Prostate gland (tissue), 2 donors: ENCODE results near the gene NUDT8. TPM values are rescaled to one million over a fixed set of nuclear protein-coding genes. Genes with fewer than 3 reads are reported as not detected.

Experiments used
- DNase-seq: peaks from one replicate; pipeline ENCODE4 v3.0.0-alpha.2; 2019; ENCODE audit warnings: low spot score
- H3K27ac ChIP-seq, 2 donors: fragments of 200-600 bp; sonication (generic); 2 replicates each; pipeline ENCODE4 v1.5.1; 2017 to 2019
- H3K27me3 ChIP-seq: fragments of 200-600 bp; sonication (generic); replicated peaks from 2 replicates; pipeline ENCODE4 v1.5.1; 2019; ENCODE audit not compliant: insufficient read depth
- H3K36me3 ChIP-seq, 2 donors: fragments of 200-600 bp; sonication (generic); 1 replicate in 1 of 2; 2 replicates in 1 of 2; pipeline versions ENCODE4 v1.5.1 to v1.8.1; 2017 to 2019
- H3K4me1 ChIP-seq: fragments of 200-600 bp; sonication (generic); replicated peaks from 2 replicates; pipeline ENCODE4 v1.5.1; 2019
- H3K4me3 ChIP-seq, 2 donors: fragments of 200-600 bp; sonication (generic); 2 replicates each; pipeline ENCODE4 v1.5.1; 2017 to 2019
- H3K9me3 ChIP-seq: fragments of 200-600 bp; sonication (generic); 2 replicates; pipeline ENCODE4 v1.5.1; 2017
- CTCF ChIP-seq, 4 experiments: fragments of 200-600 bp in 2 of 4; fragments of 450-650 bp in 2 of 4; sonication (generic) in 2 of 4; IDR thresholded peaks; 1 replicate in 3 of 4; 2 replicates in 1 of 4; pipeline ENCODE4 v1.5.1; 2016 to 2019; ENCODE audit warnings: antibody characterized with exemption in 4 of 4, mild to moderate bottlenecking in 2 of 4, moderate library complexity in 2 of 4
- POLR2A ChIP-seq: fragments of 450-650 bp; IDR thresholded peaks from one replicate; pipeline ENCODE4 v1.6.1; 2016; ENCODE audit warnings: antibody characterized with exemption, mild to moderate bottlenecking
- POLR2AphosphoS5 ChIP-seq: sonication (generic); formaldehyde crosslinking; IDR thresholded peaks from one replicate; pipeline ENCODE4 v1.6.1; 2017; ENCODE audit warnings: antibody characterized with exemption
- WGBS: methylation state at CpG from one replicate; pipeline ENCODE4 v1.1.5; 2018; 5-methylcytosine and 5-hydroxymethylcytosine counted together
- intact Hi-C: fragments of 100-400 bp; cut with DNase I; formaldehyde crosslinking; loops from one replicate; pipeline ENCODE4 v1.14.2; 2022
- total RNA-seq, 2 donors: library from RNA; depleted of rRNA; stranded (reverse); fragments of >200 nt; gene quantifications; one replicate each; pipeline ENCODE4 v1.1.0, GENCODE V29; 2016

NUDT8 gene
- total RNA-seq, 2 donors from 2014 or later: 7.2 to 29.2 TPM

GRCh38 chr11:67666676-67667489, 37.1 kb upstream of the NUDT8 start:
- Histone ChIP-seq H3K4me1 (no peaks in the 10 kb centered on the region), H3K4me3 (no peak overlapping the region), H3K27ac (no peak overlapping the region), H3K36me3 (no peaks in the 10 kb centered on the region), H3K27me3 (no peaks in the 10 kb centered on the region), H3K9me3 (no peaks in the 10 kb centered on the region)
- intact Hi-C loops: no loop called here
- DNase-seq: no peak
- WGBS: 74% methylated on average over 18 of the region's 20 CpGs
- TF ChIP-seq POLR2AphosphoS5: no peak
- no peak for TF ChIP-seq CTCF (IDR thresholded peaks at IDR 0.05)
- no peak for TF ChIP-seq POLR2A

DNA sequence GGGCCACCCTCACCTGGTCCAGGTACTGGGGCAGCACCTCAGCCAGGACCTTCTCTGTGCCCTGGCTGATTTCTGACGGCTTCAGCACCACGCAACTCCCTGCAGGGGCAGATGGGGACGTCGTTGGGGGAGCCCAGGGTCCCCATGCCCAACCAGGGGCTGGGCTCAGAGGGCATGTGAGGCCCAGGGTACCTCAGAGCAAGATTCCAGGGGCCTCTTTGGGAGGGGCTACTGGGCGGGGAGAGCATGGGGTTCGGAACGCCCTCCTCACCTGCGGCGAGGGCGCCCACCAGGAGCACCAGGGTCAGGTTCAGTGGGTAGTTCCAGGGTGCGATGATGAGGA, 36.5 kb upstream of the NUDT8 start:
- intact Hi-C loops: no loop called here
- no peaks in the 10 kb centered on the region for H3K9me3 ChIP-seq
- no peaks in the 10 kb centered on the region for H3K4me1 ChIP-seq
- 81% methylated on average over 11 of the region's 11 CpGs for WGBS
- H3K36me3 ChIP-seq: no peaks in the 10 kb centered on the region
- no peaks in the 10 kb centered on the region for H3K27me3 ChIP-seq
- no peak for DNase-seq
- no peak overlapping the region for H3K27ac ChIP-seq
- TF ChIP-seq CTCF (IDR thresholded peaks at IDR 0.05) (no peak), POLR2A (no peak), POLR2AphosphoS5 (no peak)
- H3K4me3 ChIP-seq: no peak overlapping the region

DNA sequence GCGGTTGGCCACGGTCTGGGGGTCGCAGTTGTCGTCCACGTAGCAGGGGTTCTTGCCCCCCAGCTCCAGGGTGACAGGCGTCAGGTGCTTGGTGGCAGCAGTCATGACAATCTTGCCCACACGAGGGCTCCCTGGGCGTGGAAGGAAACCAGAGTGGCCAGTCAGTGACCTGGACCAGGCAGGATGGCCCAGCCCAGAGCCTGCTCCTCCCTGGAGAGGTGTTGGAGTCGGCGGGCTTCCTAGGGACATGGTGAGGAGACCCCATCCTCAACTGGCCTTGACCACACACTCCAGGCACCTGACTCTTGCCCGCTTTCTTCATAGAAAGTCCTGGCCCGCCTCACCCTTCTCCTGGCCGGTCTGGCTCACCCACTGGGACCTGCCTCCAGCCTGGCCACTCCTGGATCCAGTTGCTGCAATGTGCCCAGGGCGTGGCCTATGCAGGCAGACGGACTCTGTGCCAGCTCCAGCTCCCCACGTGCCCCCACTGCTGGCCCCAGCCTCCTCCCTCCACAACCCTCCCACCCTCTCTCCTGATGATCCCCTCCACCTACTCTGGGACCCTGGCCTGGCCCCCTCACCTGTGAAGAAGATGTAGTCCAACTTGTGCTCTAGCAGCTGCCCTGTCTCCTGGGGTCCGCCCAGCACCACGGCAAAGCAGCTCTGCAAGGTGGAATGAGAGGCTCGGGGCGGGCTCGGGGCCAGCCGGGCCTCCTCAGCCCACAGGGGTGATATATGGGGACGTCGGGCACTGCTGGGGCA, 36.0 kb upstream of the NUDT8 start:
- no peaks in the 10 kb centered on the region for H3K4me1 ChIP-seq
- no peaks in the 10 kb centered on the region for H3K9me3 ChIP-seq
- H3K4me3 ChIP-seq: no peak overlapping the region
- WGBS: 75% methylated on average over 23 of the region's 24 CpGs
- H3K27me3 ChIP-seq: no peaks in the 10 kb centered on the region
- TF ChIP-seq CTCF (IDR thresholded peaks at IDR 0.05) (peak in 3 of 4 experiments; percentile 38 to 66 (median 64)), POLR2AphosphoS5 (no peak)
- DNase-seq: peak; percentile 51
- H3K27ac ChIP-seq: no peak overlapping the region
- intact Hi-C loops: no loop called here
- H3K36me3 ChIP-seq: no peaks in the 10 kb centered on the region

GRCh38 chr11:67664696-67665540, 35.2 kb upstream of the NUDT8 start:
- Histone ChIP-seq H3K4me1 (no peaks in the 10 kb centered on the region), H3K9me3 (no peaks in the 10 kb centered on the region), H3K36me3 (no peaks in the 10 kb centered on the region), H3K27ac (no peak overlapping the region), H3K4me3 (no peak overlapping the region), H3K27me3 (no peaks in the 10 kb centered on the region)
- no peak for TF ChIP-seq POLR2A
- no peak for TF ChIP-seq POLR2AphosphoS5
- no peak for TF ChIP-seq CTCF (IDR thresholded peaks at IDR 0.05)
- intact Hi-C loops: no loop called here
- DNase-seq: no peak
- 86% methylated on average over 23 of the region's 33 CpGs for WGBS
